KMS-11 (cell line): ENCODE measurements around the gene FIGLA.
A peak's percentile ranks its signal among the peaks of the same experiment; 100 is the strongest.

ENCODE experiments used
- H2AFZ ChIP-seq: fragments of 200-600 bp; sonication (generic); 2 replicates; pipeline ENCODE4 v1.6.1; 2016; ENCODE audit warnings: antibody characterized with exemption, mixed run types, low read depth
- H3K27ac ChIP-seq: fragments of 200-600 bp; sonication (generic); 2 replicates; pipeline ENCODE4 v1.6.1; 2016; ENCODE audit warnings: mild to moderate bottlenecking, mixed run types
- H3K27me3 ChIP-seq: fragments of 200-600 bp; sonication (generic); 2 replicates; pipeline ENCODE4 v1.6.1; 2017; ENCODE audit warnings: mild to moderate bottlenecking, low read depth, mixed run types, moderate library complexity; ENCODE audit not compliant: insufficient read depth
- H3K36me3 ChIP-seq: fragments of 200-600 bp; sonication (generic); 2 replicates; pipeline ENCODE4 v1.6.1; 2017; ENCODE audit warnings: mild to moderate bottlenecking, mixed run types; ENCODE audit not compliant: insufficient read depth
- H3K4me1 ChIP-seq: fragments of 200-600 bp; sonication (generic); 2 replicates; pipeline ENCODE4 v1.6.1; 2016; ENCODE audit warnings: mild to moderate bottlenecking, low read depth, mixed run types; ENCODE audit not compliant: poor library complexity, severe bottlenecking
- H3K4me2 ChIP-seq: fragments of 200-600 bp; sonication (generic); 2 replicates; pipeline ENCODE4 v1.7.0; 2016; ENCODE audit warnings: mild to moderate bottlenecking, mixed run types
- H3K4me3 ChIP-seq: fragments of 200-600 bp; sonication (generic); IDR thresholded peaks from 2 replicates; pipeline ENCODE4 v1.6.1; 2017; ENCODE audit warnings: low read depth, low read length, mixed read lengths; ENCODE audit not compliant: insufficient read depth
- H3K79me2 ChIP-seq: fragments of 200-600 bp; sonication (generic); 2 replicates; pipeline ENCODE4 v1.6.1; 2016; ENCODE audit warnings: low read depth, mixed run types; ENCODE audit not compliant: insufficient read depth
- H3K9ac ChIP-seq: fragments of 200-600 bp; sonication (generic); 2 replicates; pipeline ENCODE4 v1.6.1; 2016; ENCODE audit warnings: mild to moderate bottlenecking, mixed run types
- H4K20me1 ChIP-seq: fragments of 200-600 bp; sonication (generic); 2 replicates; pipeline ENCODE4 v1.6.1; 2016; ENCODE audit warnings: mild to moderate bottlenecking, mixed run types; ENCODE audit not compliant: insufficient read depth
- TF ChIP-seq, protein P1 (sequence below): fragments of 200-600 bp; sonication (generic); conservative IDR thresholded peaks from 2 replicates; pipeline ENCODE4 v1.6.1; 2017; ENCODE audit warnings: low read depth, mild to moderate bottlenecking, antibody characterized with exemption, low read length, moderate library complexity, mixed read lengths

Gene FIGLA

DNA sequence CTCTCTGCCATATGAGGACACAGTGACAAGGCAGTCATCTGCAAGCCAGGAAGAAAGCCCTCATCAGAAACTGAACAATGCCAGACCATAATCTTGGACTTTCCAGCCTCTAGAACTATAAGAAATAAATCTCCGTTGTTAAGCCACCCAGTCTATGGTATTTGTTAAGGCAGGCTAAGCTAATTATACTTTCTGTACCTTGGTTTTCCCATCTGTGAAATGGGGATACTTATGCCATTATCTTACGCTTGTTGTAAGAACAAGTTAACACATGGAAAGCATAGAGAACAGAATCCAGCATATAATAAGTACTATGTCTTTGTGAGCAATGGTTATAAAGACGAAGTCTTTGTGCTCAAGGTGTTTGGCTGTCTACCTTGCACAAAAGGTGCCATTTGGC, 14.2 kb downstream of the FIGLA start:
- Histone ChIP-seq H3K4me2 (no peak overlapping the region), H3K27me3 (peaks cover 9% of the 10 kb centered on the region; the same call in 1 of the 2 replicates), H4K20me1 (no peaks in the 10 kb centered on the region), H3K36me3 (no peaks in the 10 kb centered on the region), H3K79me2 (no peaks in the 10 kb centered on the region), H3K4me1 (peaks cover 31% of the 10 kb centered on the region), H2AFZ (no peak overlapping the region), H3K9ac (no peak overlapping the region), H3K27ac (no peak overlapping the region), H3K4me3 (no peak overlapping the region)
- TF ChIP-seq, protein P1, sequence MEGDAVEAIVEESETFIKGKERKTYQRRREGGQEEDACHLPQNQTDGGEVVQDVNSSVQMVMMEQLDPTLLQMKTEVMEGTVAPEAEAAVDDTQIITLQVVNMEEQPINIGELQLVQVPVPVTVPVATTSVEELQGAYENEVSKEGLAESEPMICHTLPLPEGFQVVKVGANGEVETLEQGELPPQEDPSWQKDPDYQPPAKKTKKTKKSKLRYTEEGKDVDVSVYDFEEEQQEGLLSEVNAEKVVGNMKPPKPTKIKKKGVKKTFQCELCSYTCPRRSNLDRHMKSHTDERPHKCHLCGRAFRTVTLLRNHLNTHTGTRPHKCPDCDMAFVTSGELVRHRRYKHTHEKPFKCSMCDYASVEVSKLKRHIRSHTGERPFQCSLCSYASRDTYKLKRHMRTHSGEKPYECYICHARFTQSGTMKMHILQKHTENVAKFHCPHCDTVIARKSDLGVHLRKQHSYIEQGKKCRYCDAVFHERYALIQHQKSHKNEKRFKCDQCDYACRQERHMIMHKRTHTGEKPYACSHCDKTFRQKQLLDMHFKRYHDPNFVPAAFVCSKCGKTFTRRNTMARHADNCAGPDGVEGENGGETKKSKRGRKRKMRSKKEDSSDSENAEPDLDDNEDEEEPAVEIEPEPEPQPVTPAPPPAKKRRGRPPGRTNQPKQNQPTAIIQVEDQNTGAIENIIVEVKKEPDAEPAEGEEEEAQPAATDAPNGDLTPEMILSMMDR = no peak

- Histone ChIP-seq H4K20me1 (no peaks in the 10 kb centered on the region), H3K27ac (no peak overlapping the region), H3K36me3 (no peaks in the 10 kb centered on the region), H3K27me3 (peaks cover 9% of the 10 kb centered on the region; the same call in 1 of the 2 replicates), H3K4me1 (peaks cover 42% of the 10 kb centered on the region), H3K4me2 (no peak overlapping the region), H3K79me2 (no peaks in the 10 kb centered on the region), H2AFZ (no peak overlapping the region), H3K9ac (no peak overlapping the region), H3K4me3 (no peak overlapping the region)
- TF ChIP-seq, protein P1 = no peak
These were observed 15.3 kb downstream of the FIGLA start for GRCh38 chr2:70775141-70775540.

- TF ChIP-seq, protein P1 = no peak
- Histone ChIP-seq H3K79me2 (no peaks in the 10 kb centered on the region), H3K9ac (no peak overlapping the region), H3K27me3 (peaks cover 9% of the 10 kb centered on the region; the same call in 1 of the 2 replicates), H3K27ac (peak overlapping the region; percentile 37; the same call in 1 of the 2 replicates), H2AFZ (no peak overlapping the region), H3K4me1 (peaks cover 61% of the 10 kb centered on the region), H3K36me3 (no peaks in the 10 kb centered on the region), H3K4me2 (peak overlapping the region; percentile 75), H3K4me3 (no peak overlapping the region), H4K20me1 (no peaks in the 10 kb centered on the region)
These were observed 17.8 kb downstream of the FIGLA start for GRCh38 chr2:70772486-70773155.

GRCh38 chr2:70771446-70771845, 19.0 kb downstream of the FIGLA start:
- no peaks in the 10 kb centered on the region for H4K20me1 ChIP-seq
- TF ChIP-seq, protein P1 = no peak
- H3K27ac ChIP-seq = peak overlapping the region; percentile 37; the same call in 1 of the 2 replicates
- no peaks in the 10 kb centered on the region for H3K36me3 ChIP-seq
- H3K4me3 ChIP-seq = no peak overlapping the region
- H3K4me2 ChIP-seq = peak overlapping the region; percentile 75
- H3K79me2 ChIP-seq = 0 out of 2 replicates have a peak, but pooled peaks cover 5% of the 10 kb centered on the region
- peaks cover 9% of the 10 kb centered on the region; the same call in 1 of the 2 replicates for H3K27me3 ChIP-seq
- H3K4me1 ChIP-seq = peaks cover 63% of the 10 kb centered on the region
- H2AFZ ChIP-seq = no peak overlapping the region
- H3K9ac ChIP-seq = peak overlapping the region; percentile 1; the same call in 1 of the 2 replicates
